ENCODE data around the gene PRRT2.
A peak's percentile ranks its signal among the peaks of the same experiment; 100 is the strongest.

DNA sequence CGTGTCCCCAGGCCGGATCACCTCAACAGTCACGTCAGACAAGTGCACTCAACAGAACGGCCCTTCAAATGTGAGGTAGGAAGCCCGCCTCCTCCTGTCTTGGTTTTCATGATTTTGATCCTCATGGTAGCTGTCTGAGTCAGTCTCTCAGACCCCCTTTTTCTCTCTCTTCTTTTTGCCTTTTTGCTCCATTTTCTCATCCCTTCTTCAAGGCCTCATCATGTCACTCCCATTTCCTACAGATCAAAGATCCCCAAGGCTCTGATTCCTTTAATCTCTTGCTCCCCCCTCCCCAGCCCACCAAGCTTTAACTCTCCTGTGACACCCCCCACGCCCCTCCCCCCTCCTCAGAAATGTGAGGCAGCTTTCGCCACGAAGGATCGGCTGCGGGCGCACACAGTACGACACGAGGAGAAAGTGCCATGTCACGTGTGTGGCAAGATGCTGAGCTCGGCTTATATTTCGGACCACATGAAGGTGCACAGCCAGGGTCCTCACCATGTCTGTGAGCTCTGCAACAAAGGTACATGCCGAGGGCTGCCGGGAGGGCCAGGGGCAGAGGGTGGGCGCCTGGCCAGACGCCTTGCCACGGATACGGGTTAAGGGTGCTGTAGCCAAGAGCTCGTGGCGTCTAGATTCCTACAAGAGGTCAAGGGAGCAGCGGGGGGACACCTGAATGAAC lies 3.6 kb upstream of the PRRT2 start:
- TF ChIP-seq, protein P1, sequence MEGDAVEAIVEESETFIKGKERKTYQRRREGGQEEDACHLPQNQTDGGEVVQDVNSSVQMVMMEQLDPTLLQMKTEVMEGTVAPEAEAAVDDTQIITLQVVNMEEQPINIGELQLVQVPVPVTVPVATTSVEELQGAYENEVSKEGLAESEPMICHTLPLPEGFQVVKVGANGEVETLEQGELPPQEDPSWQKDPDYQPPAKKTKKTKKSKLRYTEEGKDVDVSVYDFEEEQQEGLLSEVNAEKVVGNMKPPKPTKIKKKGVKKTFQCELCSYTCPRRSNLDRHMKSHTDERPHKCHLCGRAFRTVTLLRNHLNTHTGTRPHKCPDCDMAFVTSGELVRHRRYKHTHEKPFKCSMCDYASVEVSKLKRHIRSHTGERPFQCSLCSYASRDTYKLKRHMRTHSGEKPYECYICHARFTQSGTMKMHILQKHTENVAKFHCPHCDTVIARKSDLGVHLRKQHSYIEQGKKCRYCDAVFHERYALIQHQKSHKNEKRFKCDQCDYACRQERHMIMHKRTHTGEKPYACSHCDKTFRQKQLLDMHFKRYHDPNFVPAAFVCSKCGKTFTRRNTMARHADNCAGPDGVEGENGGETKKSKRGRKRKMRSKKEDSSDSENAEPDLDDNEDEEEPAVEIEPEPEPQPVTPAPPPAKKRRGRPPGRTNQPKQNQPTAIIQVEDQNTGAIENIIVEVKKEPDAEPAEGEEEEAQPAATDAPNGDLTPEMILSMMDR (IDR thresholded peaks at IDR 0.05 in 8 of 11, conservative IDR thresholded peaks at IDR 0.05 in 3 of 11) = no peak
- TF ChIP-seq POLR2A (IDR thresholded peaks at IDR 0.05) = no peak
- peak in 1 of 3 donors; percentile 5 for TF ChIP-seq POLR2AphosphoS5 (IDR thresholded peaks at IDR 0.05)

Measured in spleen (tissue), 7 donors.